Keratinocyte (primary cell): ENCODE measurements around the gene DNPEP. TPM values are rescaled to one million over a fixed set of nuclear protein-coding genes. Genes with fewer than 3 reads are reported as not detected.

Source experiments
- DNase-seq: peaks from one replicate; pipeline ENCODE4 v3.0.0-alpha.2; 2011; ENCODE audit warnings: low read depth, missing footprints, low spot score
- FAIRE-seq: peaks from 2 replicates; lab custom pipeline; 2011; peaks lifted over from hg19 to GRCh38; lab: Jason Lieb, UNC
- H2AFZ ChIP-seq: 2 replicates; pipeline ENCODE4 v1.6.0; 2012; ENCODE audit warnings: low read length, control low read depth, inconsistent platforms; ENCODE audit not compliant: control insufficient read depth
- H3K27ac ChIP-seq: 2 replicates; pipeline ENCODE4 v1.5.1; 2011; ENCODE audit warnings: low read length; ENCODE audit not compliant: control insufficient read depth, insufficient read depth
- H3K27me3 ChIP-seq: 3 replicates; pipeline ENCODE4 v1.6.0; 2011; ENCODE audit warnings: low read length; ENCODE audit not compliant: control insufficient read depth, insufficient read depth; ENCODE audit errors: extremely low read depth
- H3K36me3 ChIP-seq, 2 experiments: 2 replicates in 1 of 2; 3 replicates in 1 of 2; pipeline ENCODE4 v1.5.1; 2011; ENCODE audit warnings: low read length in 2 of 2, mild to moderate bottlenecking in 1 of 2; ENCODE audit not compliant: control insufficient read depth in 2 of 2, insufficient read depth in 2 of 2; ENCODE audit errors: extremely low read depth in 1 of 2
- H3K4me1 ChIP-seq: 3 replicates; pipeline ENCODE4 v1.5.1; 2011; ENCODE audit warnings: low read length; ENCODE audit not compliant: control insufficient read depth, insufficient read depth; ENCODE audit errors: extremely low read depth
- H3K4me2 ChIP-seq: 3 replicates; pipeline ENCODE4 v1.6.0; 2011; ENCODE audit warnings: low read depth, low read length; ENCODE audit not compliant: control insufficient read depth, insufficient read depth; ENCODE audit errors: extremely low read depth
- H3K4me3 ChIP-seq, 3 experiments: fragments of 200-600 bp in 1 of 3; sonication (generic) in 1 of 3; 2 replicates in 2 of 3; 3 replicates in 1 of 3; pipeline ENCODE4 v1.5.1; 2011 to 2016; ENCODE audit warnings: low read length in 3 of 3, mild to moderate bottlenecking in 3 of 3, control low read depth in 2 of 3, inconsistent platforms in 1 of 3, low read depth in 1 of 3, mixed read lengths in 1 of 3, mixed run types in 1 of 3, moderate library complexity in 1 of 3; ENCODE audit not compliant: control insufficient read depth in 2 of 3, insufficient read depth in 2 of 3; ENCODE audit errors: extremely low read depth in 1 of 3
- H3K79me2 ChIP-seq: 2 replicates; pipeline ENCODE4 v1.6.0; 2012; ENCODE audit warnings: low read length; ENCODE audit not compliant: control insufficient read depth, insufficient read depth
- H3K9ac ChIP-seq: 3 replicates; pipeline ENCODE4 v1.6.0; 2011; ENCODE audit warnings: low read length; ENCODE audit not compliant: control insufficient read depth, insufficient read depth; ENCODE audit errors: extremely low read depth
- H3K9me1 ChIP-seq: 3 replicates; pipeline ENCODE4 v1.6.0; 2011; ENCODE audit warnings: low read length; ENCODE audit not compliant: control insufficient read depth, insufficient read depth; ENCODE audit errors: extremely low read depth
- H3K9me3 ChIP-seq: 2 replicates; pipeline ENCODE4 v1.5.1; 2012; ENCODE audit warnings: low read depth, low read length; ENCODE audit not compliant: control insufficient read depth
- H4K20me1 ChIP-seq: 3 replicates; pipeline ENCODE4 v1.6.0; 2011; ENCODE audit warnings: low read length; ENCODE audit not compliant: control insufficient read depth, insufficient read depth; ENCODE audit errors: extremely low read depth
- CTCF ChIP-seq, 3 experiments: IDR thresholded peaks in 1 of 3; conservative IDR thresholded peaks in 1 of 3; optimal IDR thresholded peaks in 1 of 3; 2 replicates in 2 of 3; 3 replicates in 1 of 3; pipeline versions ENCODE3 to v1.5.1; 2011; ENCODE audit warnings: low read length in 3 of 3, mild to moderate bottlenecking in 3 of 3, moderate library complexity in 2 of 3, control low read depth in 1 of 3, inconsistent platforms in 1 of 3; ENCODE audit not compliant: insufficient read depth in 2 of 3; ENCODE audit errors: extremely low read depth in 1 of 3
- EZH2 ChIP-seq: IDR thresholded peaks from one replicate; pipeline ENCODE4 v1.6.1; 2012; ENCODE audit warnings: inconsistent platforms, mild to moderate bottlenecking, low read length, moderate library complexity
- dilution Hi-C: fragments of 300-500 bp; cut with MboI; formaldehyde crosslinking; loops from one replicate; pipeline ENCODE4 v1.7.0; 2020; ENCODE audit warnings: low sequenced_read_pairs; ENCODE audit not compliant: extremely low pct_ligation_motif_present
- polyA plus RNA-seq, 5 experiments: library from polyadenylated mRNA; depleted of rRNA in 3 of 5; stranded (reverse) in 3 of 5; stranded (forward) in 1 of 5; unstranded in 1 of 5; fragments of >200 nt; gene quantifications; 1 replicate in 1 of 5; 2 replicates in 3 of 5; 3 replicates in 1 of 5; pipeline versions ENCODE4 v1.2.1 to v1.2.3, GENCODE V29; 2011 to 2012; ENCODE audit warnings: missing spikeins in 2 of 5, low read depth in 1 of 5, low replicate concordance in 1 of 5

DNPEP gene
- polyA plus RNA-seq, 1 donor (not counting 4 experiments of a cell fraction or from before 2014, with no cell fraction given), result 34.1 TPM

GRCh38 chr2:219352448-219353023 lies 35.2 kb downstream of the DNPEP start:
- Histone ChIP-seq H3K27ac (no peak overlapping the region), H3K9ac (no peak overlapping the region), H3K9me1 (no peaks in the 10 kb centered on the region), H3K36me3 (no peaks in the 10 kb centered on the region), H3K79me2 (no peaks in the 10 kb centered on the region), H3K4me1 (no peaks in the 10 kb centered on the region), H3K9me3 (no peaks in the 10 kb centered on the region), H3K4me3 (no peak overlapping the region), H2AFZ (no peak overlapping the region), H3K4me2 (no peak overlapping the region), H3K27me3 (peaks cover 28% of the 10 kb centered on the region), H4K20me1 (no peaks in the 10 kb centered on the region)
- FAIRE-seq (peak; percentile 75), DNase-seq (no peak)
- TF ChIP-seq EZH2 (no peak), CTCF (optimal IDR thresholded peaks at IDR 0.05 in 1 of 3, IDR thresholded peaks at IDR 0.05 in 1 of 3, conservative IDR thresholded peaks at IDR 0.05 in 1 of 3; ENCODE audit: extremely low read depth in 1 of 3, insufficient read depth in 2 of 3, low read length in 3 of 3) (peak; percentile 77 to 78 (median 77))
- dilution Hi-C loops, result no loop called here

GRCh38 chr2:219350710-219351221 lies 36.9 kb downstream of the DNPEP start:
- H3K4me3 ChIP-seq, result no peak overlapping the region
- no peak for TF ChIP-seq EZH2
- no peak for TF ChIP-seq CTCF (optimal IDR thresholded peaks at IDR 0.05 in 1 of 3, IDR thresholded peaks at IDR 0.05 in 1 of 3, conservative IDR thresholded peaks at IDR 0.05 in 1 of 3; ENCODE audit: extremely low read depth in 1 of 3, insufficient read depth in 2 of 3, low read length in 3 of 3)
- DNase-seq, result no peak
- peaks cover 16% of the 10 kb centered on the region for H3K27me3 ChIP-seq
- H3K9ac ChIP-seq, result no peak overlapping the region
- H4K20me1 ChIP-seq, result no peaks in the 10 kb centered on the region
- dilution Hi-C loops, result no loop called here
- no peaks in the 10 kb centered on the region for H3K4me1 ChIP-seq
- H3K4me2 ChIP-seq, result no peak overlapping the region
- H3K79me2 ChIP-seq, result no peaks in the 10 kb centered on the region
- no peaks in the 10 kb centered on the region for H3K9me1 ChIP-seq
- H3K36me3 ChIP-seq, result no peaks in the 10 kb centered on the region
- no peak overlapping the region for H3K27ac ChIP-seq
- H3K9me3 ChIP-seq, result no peaks in the 10 kb centered on the region
- H2AFZ ChIP-seq, result no peak overlapping the region
- FAIRE-seq, result no peak
